ENCODE measurements around the gene TGM2.

The TGM2 gene

GRCh38 chr20:38177201-38177600, 12.1 kb upstream of the TGM2 start:
- DNase-seq (ENCODE audit: low spot score): no peak

- DNase-seq (ENCODE audit: low spot score): no peak
These were observed 10.5 kb upstream of the TGM2 start for GRCh38 chr20:38175304-38176180.

- peak; percentile 66 for DNase-seq (ENCODE audit: low spot score)
These were observed 8.4 kb upstream of the TGM2 start for GRCh38 chr20:38173237-38174156.

DNA sequence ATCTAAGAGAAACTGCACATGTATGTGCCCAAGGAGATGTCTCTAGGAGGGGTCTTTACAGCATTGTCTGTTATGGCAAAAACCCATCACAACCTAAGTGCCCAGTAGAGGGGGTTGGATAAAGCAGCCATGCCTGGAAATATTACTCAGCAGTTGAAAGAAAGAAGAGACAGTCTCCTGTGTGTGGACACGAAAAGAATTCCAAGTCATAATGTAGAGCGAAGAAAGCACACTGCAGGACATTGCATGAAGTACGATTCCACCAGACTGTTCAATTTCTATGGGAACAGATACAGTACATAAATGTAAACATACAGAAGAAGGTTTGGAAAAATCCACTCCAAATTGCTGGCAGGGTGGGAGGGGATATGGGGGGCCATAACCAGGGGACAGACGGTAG, 7.3 kb upstream of the TGM2 start:
- no peak for DNase-seq (ENCODE audit: low spot score)

DNA sequence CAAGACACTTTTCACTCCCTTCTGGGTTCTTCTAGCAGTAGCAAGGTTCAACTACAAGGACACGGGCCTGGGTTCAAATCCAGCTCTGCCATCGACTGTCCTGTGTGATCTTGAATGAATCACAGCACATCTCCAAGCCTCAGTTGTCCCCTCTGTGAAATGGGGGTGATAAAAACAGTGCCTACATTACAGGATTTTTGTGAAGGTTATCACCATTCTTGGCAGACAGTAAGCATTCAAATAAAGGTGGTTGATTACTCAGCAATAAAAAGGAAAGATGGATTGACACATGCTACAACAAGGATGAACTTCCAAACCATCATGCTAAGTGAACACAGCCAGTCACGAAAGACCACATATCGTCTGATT, 6.6 kb upstream of the TGM2 start:
- DNase-seq (ENCODE audit: low spot score): no peak

DNA sequence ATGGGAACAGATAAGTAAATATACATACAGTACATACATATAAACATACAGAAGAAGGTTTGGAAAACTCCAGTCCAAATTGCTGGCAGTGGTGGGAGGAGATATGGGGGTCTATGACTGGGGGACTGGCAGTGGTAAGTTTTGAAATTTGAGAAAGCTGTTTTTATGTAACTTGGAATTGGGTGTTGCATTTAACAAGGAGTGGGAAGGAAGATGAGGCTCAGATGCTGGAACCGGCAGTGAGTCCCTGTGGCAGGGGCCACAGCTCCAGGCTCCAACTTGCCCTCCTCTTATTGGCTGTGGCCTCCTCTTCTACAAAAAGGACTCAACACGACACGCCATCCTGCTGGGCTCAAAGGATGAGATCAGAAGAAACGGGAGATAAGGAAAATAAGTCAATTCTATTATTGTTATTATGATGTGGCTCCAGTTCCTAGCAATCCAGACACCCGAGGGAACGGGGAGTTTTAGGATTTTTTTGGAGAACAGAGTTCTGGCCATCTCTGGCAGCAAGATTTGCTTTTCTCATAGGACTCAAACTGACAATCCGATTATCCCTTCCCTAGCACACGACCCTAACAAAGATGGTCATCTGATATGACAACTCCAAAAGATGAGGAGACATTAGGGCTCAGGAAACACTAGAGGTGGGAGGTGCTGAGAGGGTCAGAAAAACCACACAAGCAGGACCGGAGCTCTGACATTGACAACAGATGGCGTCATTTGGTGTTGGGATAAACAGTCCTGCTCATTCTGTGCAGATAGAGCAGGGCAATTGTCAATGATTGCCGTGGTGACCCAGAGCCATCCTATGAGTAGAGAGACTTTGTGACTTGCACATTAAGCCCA, 6.0 kb upstream of the TGM2 start:
- DNase-seq (ENCODE audit: low spot score): no peak

- no peak for DNase-seq (ENCODE audit: low spot score)
These were observed 5.3 kb upstream of the TGM2 start for GRCh38 chr20:38170219-38170825.

- DNase-seq (ENCODE audit: low spot score): no peak
These were observed 4.6 kb upstream of the TGM2 start for GRCh38 chr20:38169636-38170193.

GRCh38 chr20:38168791-38169589, 3.9 kb upstream of the TGM2 start:
- peak; percentile 5 for DNase-seq (ENCODE audit: low spot score)

- DNase-seq (ENCODE audit: low spot score): no peak
These were observed 3.0 kb upstream of the TGM2 start for GRCh38 chr20:38167851-38168760.

- no peak for DNase-seq (ENCODE audit: low spot score)
These were observed 2.3 kb upstream of the TGM2 start for GRCh38 chr20:38167328-38167850.

DNA sequence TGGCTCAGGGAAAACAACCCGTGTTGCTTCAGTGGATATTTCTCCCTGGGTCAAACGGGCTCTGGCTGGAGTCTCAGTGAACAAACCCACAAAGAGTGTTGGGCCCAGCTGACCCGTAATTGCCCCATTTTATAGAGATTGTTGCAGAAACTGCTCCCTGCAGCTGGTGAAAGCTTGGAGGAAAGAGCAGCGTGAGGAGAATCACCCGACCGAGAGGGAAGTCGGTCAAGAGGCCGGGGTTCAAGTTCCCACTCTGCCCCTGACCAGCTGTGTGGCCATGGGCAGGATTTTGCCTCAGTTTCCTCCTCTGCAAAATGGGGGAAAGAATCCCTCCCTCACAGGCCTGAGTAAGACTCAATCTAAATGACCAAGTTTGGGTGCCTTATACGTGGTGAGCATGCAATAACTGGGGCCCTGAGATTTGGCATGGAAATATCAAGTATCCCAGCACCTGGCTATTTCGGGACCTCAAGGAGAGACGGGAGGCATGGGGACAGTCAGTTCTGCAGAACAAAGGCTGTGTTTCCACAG, 1.7 kb upstream of the TGM2 start:
- no peak for DNase-seq (ENCODE audit: low spot score)

DNA sequence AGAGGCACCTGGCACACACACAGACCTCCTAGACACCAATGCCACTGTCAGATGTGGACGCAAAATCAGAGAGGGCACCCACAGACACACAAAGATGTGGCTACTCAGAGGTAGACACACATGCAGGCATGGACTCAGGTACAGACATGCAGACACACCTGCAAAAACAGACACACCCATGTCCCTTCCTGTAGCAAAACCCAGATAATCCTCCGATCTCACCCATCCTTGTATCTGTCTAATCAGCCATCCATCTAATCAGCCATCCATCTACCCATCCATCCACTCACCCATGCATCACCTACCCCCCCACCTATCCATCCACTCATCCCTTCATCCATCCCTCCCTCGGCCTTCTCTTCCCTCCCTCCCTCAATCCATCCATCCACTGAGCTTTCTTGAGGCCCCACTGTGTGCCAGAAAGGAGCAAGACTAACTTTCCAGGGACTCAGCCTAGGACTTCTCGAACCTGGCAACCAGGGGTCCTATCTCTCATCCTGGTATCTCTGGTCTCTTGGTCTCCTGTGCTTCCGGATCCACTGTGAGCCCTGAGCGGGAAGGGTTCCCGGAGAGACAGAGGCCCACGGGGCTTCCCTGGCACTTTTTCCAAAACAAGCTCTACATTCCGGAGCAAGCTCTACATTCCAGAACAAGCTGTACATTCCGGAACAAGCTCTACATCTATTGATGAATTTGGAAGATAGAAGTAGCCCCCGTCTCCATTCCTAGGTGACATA, 1.1 kb upstream of the TGM2 start:
- DNase-seq (ENCODE audit: low spot score): no peak

GRCh38 chr20:38164624-38165088, 414 bp downstream of the TGM2 start:
- no peak for DNase-seq (ENCODE audit: low spot score)

- no peak for DNase-seq (ENCODE audit: low spot score)
These were observed 1.0 kb downstream of the TGM2 start for GRCh38 chr20:38164069-38164468.

DNA sequence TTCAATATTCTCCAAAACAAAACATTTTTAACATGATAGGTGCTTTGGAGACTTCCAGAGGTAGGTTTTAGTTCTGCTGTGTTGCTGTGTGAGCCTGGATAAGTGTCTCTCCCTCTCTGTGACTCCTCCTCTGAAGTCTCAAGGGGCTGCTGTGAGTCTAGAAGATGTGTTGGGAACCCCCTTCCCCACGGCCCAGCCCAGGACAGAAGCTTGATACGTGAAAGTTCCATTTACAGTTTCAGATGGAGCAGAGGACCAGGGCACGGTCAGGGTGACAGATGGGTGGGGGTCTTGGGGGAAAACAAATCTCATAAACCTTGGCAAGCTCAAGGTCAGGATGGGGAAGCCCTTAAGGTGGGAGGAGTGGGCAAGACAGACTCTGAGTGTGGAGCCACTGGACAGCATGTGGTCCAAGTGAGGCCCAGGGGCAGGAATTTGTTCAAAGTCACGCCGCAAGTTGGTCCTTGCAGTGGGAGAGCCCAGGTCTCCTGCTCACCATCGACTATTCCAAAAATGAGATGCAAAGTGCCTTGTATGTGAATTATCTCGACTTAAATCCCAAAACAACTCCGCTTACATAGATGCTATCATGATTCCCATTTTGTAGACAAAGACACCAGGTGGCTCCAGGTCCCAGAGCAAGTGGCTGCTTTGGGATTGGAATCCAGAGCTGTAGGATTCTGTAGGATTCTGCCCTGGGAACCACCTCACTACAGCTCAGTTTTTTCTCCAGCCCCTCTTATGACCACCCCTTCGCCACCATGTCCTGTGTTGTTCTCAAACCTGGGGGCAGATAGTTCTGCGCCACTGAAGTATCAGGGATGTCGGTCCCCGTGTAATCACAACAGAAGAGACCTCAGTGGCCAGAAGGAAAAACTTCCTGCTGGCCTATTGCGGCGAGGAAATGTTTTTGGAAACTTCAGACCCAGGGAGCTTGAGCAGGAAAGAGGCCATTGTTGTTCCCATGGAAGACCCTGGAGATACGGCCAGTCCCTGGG, 1.9 kb downstream of the TGM2 start:
- DNase-seq (ENCODE audit: low spot score): no peak

- no peak for DNase-seq (ENCODE audit: low spot score)
These were observed 2.9 kb downstream of the TGM2 start for GRCh38 chr20:38162149-38162548.
